PC-3 (cell line): Measurements from ENCODE around the gene CACNA1S. TPM values are rescaled to one million over a fixed set of nuclear protein-coding genes. Genes with fewer than 3 reads are reported as not detected.

ENCODE experiments used
- ATAC-seq: fragments of 200-7000 bp; cut with Tn5 transposase; 2 replicates; pipeline ENCODE4 v1.9.1; 2020; ENCODE audit warnings: mild to moderate bottlenecking, moderate library complexity
- BruUV-seq: library from RNA; stranded (reverse); fragments of 400-500 nt; replicated peaks from 2 replicates; lab custom pipeline; 2021; lab: Mats Ljungman, UMichigan
- CTCF ChIA-PET: fragments of 300-600 bp; sonication (Branson Sonifier 250); formaldehyde crosslinking; loops from one replicate; lab custom pipeline; 2022; ENCODE audit warnings: antibody characterized with exemption; lab: Charles Lee
- POLR2A ChIA-PET: fragments of 300-600 bp; sonication (Branson Sonifier 250); formaldehyde crosslinking; loops from one replicate; lab custom pipeline; 2022; ENCODE audit warnings: antibody characterized with exemption; ENCODE audit not compliant: unreplicated experiment; lab: Charles Lee
- DNase-seq: peaks from one replicate; pipeline ENCODE4 v3.0.0-alpha.2; 2015
- H2AFZ ChIP-seq: fragments of 300-600 bp; sonication (generic); 2 replicates; pipeline ENCODE4 v1.6.0; 2016; ENCODE audit warnings: antibody characterized with exemption, low read length
- H3F3A ChIP-seq: fragments of 300-600 bp; sonication (generic); one replicate; pipeline ENCODE4 v1.6.0; 2017; ENCODE audit warnings: antibody characterized with exemption, low read length, control low read depth, mild to moderate bottlenecking; ENCODE audit not compliant: unreplicated experiment
- H3K27ac ChIP-seq: fragments of 300-600 bp; sonication (generic); 2 replicates; pipeline ENCODE4 v1.5.1; 2016; ENCODE audit warnings: mild to moderate bottlenecking, low read length
- H3K27me3 ChIP-seq: fragments of 300-600 bp; sonication (generic); 2 replicates; pipeline ENCODE4 v1.6.1; 2016; ENCODE audit warnings: low read length, mixed read lengths
- H3K36me3 ChIP-seq: fragments of 300-600 bp; sonication (generic); 2 replicates; pipeline ENCODE4 v1.6.1; 2016; ENCODE audit warnings: low read depth, mixed run types, low read length, mixed read lengths
- H3K4me1 ChIP-seq: fragments of 300-600 bp; sonication (generic); 2 replicates; pipeline ENCODE4 v1.5.1; 2016; ENCODE audit warnings: low read length; ENCODE audit not compliant: insufficient read depth
- H3K4me2 ChIP-seq: fragments of 300-600 bp; sonication (generic); 2 replicates; pipeline ENCODE4 v1.6.0; 2016; ENCODE audit warnings: low read length
- H3K4me3 ChIP-seq: fragments of 300-600 bp; sonication (generic); 2 replicates; pipeline ENCODE4 v1.5.1; 2016; ENCODE audit warnings: mild to moderate bottlenecking, low read length, mixed read lengths
- H3K79me2 ChIP-seq: fragments of 300-600 bp; sonication (generic); 2 replicates; pipeline ENCODE4 v1.6.1; 2017; ENCODE audit warnings: low read length, mixed read lengths
- H3K9ac ChIP-seq: fragments of 300-600 bp; sonication (generic); 2 replicates; pipeline ENCODE4 v1.6.0; 2016; ENCODE audit warnings: mild to moderate bottlenecking, low read length
- H3K9me2 ChIP-seq: fragments of 300-600 bp; sonication (generic); replicated peaks from 2 replicates; pipeline ENCODE4 v1.6.1; 2016; ENCODE audit warnings: mixed run types, low read length, mixed read lengths
- H3K9me3 ChIP-seq: fragments of 300-600 bp; sonication (generic); 2 replicates; pipeline ENCODE4 v1.6.1; 2016; ENCODE audit warnings: low read length, mixed read lengths
- H4K20me1 ChIP-seq: fragments of 300-600 bp; sonication (generic); 2 replicates; pipeline ENCODE4 v1.6.1; 2016; ENCODE audit warnings: low read length, mixed read lengths
- CTCF ChIP-seq: fragments of 300-600 bp; sonication (generic); conservative IDR thresholded peaks from 2 replicates; pipeline ENCODE4 v1.5.1; 2017; ENCODE audit warnings: antibody characterized with exemption, low read depth, mild to moderate bottlenecking, low read length
- EZH2 ChIP-seq: fragments of 300-600 bp; sonication (generic); IDR thresholded peaks from one replicate; pipeline ENCODE4 v1.6.1; 2017; ENCODE audit warnings: antibody characterized with exemption, mild to moderate bottlenecking, low read length; ENCODE audit not compliant: unreplicated experiment
- EZH2phosphoT487 ChIP-seq: fragments of 300-600 bp; sonication (generic); IDR thresholded peaks from 2 replicates; pipeline ENCODE4 v1.6.1; 2018; ENCODE audit warnings: mild to moderate bottlenecking, antibody characterized with exemption, low read length, borderline replicate concordance
- intact Hi-C: fragments of 100-400 bp; cut with micrococcal nuclease; formaldehyde crosslinking; loops from 2 replicates; pipeline ENCODE4 v1.9.0; 2023
- total RNA-seq: library from RNA; depleted of rRNA; stranded (reverse); fragments of >200 nt; gene quantifications from 2 replicates; pipeline ENCODE4 v1.2.3, GENCODE V29; 2014

CACNA1S gene
- total RNA-seq, 1 experiment from 2014 or later: not detected

DNA sequence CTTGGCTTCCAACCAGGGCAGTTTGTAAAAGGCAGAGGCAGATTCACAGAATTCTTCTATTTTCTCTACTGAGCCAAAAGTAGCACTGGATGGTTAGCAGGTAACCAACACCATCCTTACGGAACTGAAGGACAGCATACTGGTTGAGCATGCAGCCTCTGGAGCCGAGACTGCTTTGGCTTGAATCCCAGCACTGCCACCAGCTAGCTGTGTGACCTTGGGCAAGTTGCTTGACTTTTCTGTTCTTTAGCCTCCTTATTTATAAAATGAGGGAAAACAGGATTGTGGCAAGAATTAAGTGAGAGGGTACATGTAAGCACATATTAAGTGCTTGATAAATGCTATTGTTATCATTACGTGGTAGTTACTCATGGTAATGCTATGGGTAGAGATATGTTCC is 19.5 kb downstream of the CACNA1S start:
- no peak overlapping the region for H3K4me3 ChIP-seq
- intact Hi-C loops: no loop called here
- H3K79me2 ChIP-seq: no peaks in the 10 kb centered on the region
- BruUV-seq: no TSS peak
- H3F3A ChIP-seq: no peaks in the 10 kb centered on the region
- CTCF ChIA-PET: no interaction called here
- no peak overlapping the region for H3K9ac ChIP-seq
- H3K4me1 ChIP-seq: peaks cover 11% of the 10 kb centered on the region
- H3K9me2 ChIP-seq: no peaks in the 10 kb centered on the region
- no peak overlapping the region for H3K4me2 ChIP-seq
- no peaks in the 10 kb centered on the region for H3K36me3 ChIP-seq
- H4K20me1 ChIP-seq: no peaks in the 10 kb centered on the region
- no peak overlapping the region for H3K27ac ChIP-seq
- no peak for DNase-seq
- H3K9me3 ChIP-seq: no peaks in the 10 kb centered on the region
- ATAC-seq: no peak
- peaks cover 54% of the 10 kb centered on the region for H3K27me3 ChIP-seq
- no peak overlapping the region for H2AFZ ChIP-seq
- POLR2A ChIA-PET: no interaction called here
- TF ChIP-seq CTCF: no peak
- TF ChIP-seq EZH2: no peak
- no peak for TF ChIP-seq EZH2phosphoT487

GRCh38 chr1:201091256-201091655 is 21.0 kb downstream of the CACNA1S start:
- Histone ChIP-seq H3K27me3 (peaks cover 39% of the 10 kb centered on the region), H3K9me2 (no peaks in the 10 kb centered on the region), H2AFZ (no peak overlapping the region), H3F3A (no peaks in the 10 kb centered on the region), H3K4me2 (no peak overlapping the region), H3K4me1 (peaks cover 12% of the 10 kb centered on the region), H3K27ac (no peak overlapping the region), H3K4me3 (no peak overlapping the region), H3K36me3 (no peaks in the 10 kb centered on the region), H3K79me2 (no peaks in the 10 kb centered on the region), H3K9ac (no peak overlapping the region), H4K20me1 (no peaks in the 10 kb centered on the region), H3K9me3 (no peaks in the 10 kb centered on the region)
- intact Hi-C loops: no loop called here
- ATAC-seq (no peak), DNase-seq (no peak)
- TF ChIP-seq EZH2 (no peak), CTCF (no peak), EZH2phosphoT487 (no peak)
- CTCF ChIA-PET: no interaction called here
- POLR2A ChIA-PET: no interaction called here
- BruUV-seq: no TSS peak

DNA sequence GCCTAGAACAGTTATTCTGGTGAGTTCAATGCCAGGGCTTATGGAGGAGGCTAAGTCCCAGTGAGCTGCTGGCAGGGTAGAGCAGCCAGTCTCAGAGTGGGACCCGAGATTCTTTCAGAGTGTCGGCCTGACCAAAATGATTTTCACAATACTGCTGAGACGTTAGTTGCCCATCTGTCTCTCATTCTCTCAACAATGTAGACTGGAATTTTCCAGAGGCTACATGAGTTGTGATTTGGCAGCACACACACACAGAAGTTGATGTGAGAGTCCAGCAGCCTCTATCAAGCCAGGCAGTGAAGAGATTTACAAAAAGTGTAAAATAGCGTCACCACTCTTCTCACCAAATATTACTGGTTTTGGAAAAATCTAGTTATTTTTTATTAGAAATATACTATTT is 21.7 kb downstream of the CACNA1S start:
- no peaks in the 10 kb centered on the region for H3F3A ChIP-seq
- H3K9me2 ChIP-seq: no peaks in the 10 kb centered on the region
- no peaks in the 10 kb centered on the region for H3K79me2 ChIP-seq
- H3K9me3 ChIP-seq: no peaks in the 10 kb centered on the region
- H3K27ac ChIP-seq: no peak overlapping the region
- POLR2A ChIA-PET: no interaction called here
- ATAC-seq (no peak), DNase-seq (no peak)
- H2AFZ ChIP-seq: no peak overlapping the region
- H3K4me1 ChIP-seq: peaks cover 12% of the 10 kb centered on the region
- H4K20me1 ChIP-seq: no peaks in the 10 kb centered on the region
- intact Hi-C loops: no loop called here
- CTCF ChIA-PET: interaction anchor here (0.8 kb wide), 1 partner anchor 111 kb away, joined by 3 read pairs; no protein-coding TSS in a partner anchor
- H3K27me3 ChIP-seq: peaks cover 32% of the 10 kb centered on the region
- H3K4me3 ChIP-seq: no peak overlapping the region
- no peaks in the 10 kb centered on the region for H3K36me3 ChIP-seq
- no peak overlapping the region for H3K4me2 ChIP-seq
- no peak overlapping the region for H3K9ac ChIP-seq
- no peak for TF ChIP-seq CTCF
- no peak for TF ChIP-seq EZH2phosphoT487
- no peak for TF ChIP-seq EZH2
- BruUV-seq: no TSS peak
